GM12873 (cell line): ENCODE results near the gene C1orf116.

Experiments used
- CTCF ChIP-seq: IDR thresholded peaks from 2 replicates; pipeline ENCODE4 v1.5.1; 2012; ENCODE audit warnings: low read depth, mild to moderate bottlenecking, moderate library complexity, low read length, control low read depth; ENCODE audit not compliant: insufficient read depth; ENCODE audit errors: missing control alignments

Gene C1orf116

GRCh38 chr1:207027206-207027777 lies 5.3 kb downstream of the C1orf116 start:
- no peak for TF ChIP-seq CTCF

GRCh38 chr1:207026104-207026534 lies 6.4 kb downstream of the C1orf116 start:
- TF ChIP-seq CTCF, result no peak

DNA sequence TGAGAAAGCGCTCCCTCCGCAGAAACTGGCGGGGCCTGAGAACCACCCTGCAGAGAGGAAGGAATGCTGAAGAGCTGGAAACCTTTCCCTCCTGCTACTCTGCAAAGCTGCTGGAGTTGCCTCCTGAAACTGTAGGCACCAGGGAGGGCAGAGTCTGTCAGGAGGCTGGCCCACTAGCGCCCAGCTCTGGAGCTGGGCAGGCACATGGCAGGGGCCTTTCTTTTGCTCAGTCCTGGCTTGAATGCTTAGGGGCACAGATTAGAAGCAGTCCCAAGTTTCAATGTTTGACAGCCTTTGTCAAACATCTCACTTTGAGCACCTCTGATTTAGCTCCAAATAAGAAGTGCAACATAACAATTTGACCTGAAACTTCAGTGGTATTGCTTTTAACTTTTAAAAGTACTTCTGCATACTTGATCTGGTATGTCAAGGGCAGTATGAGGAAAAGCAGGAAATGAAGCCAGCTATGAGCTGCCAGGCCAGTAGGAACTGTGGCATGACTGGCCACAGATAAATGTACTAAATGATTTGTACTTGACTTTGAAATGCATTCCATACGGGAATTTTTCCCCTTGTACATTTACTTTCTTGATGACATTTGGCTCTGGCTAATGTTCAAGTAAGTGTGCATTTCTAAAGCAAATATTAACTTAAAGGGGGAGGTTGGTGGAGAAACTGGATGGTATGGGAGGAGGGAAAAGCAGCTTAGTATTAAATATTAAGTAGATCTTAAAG lies 7.2 kb downstream of the C1orf116 start:
- TF ChIP-seq CTCF, result no peak

DNA sequence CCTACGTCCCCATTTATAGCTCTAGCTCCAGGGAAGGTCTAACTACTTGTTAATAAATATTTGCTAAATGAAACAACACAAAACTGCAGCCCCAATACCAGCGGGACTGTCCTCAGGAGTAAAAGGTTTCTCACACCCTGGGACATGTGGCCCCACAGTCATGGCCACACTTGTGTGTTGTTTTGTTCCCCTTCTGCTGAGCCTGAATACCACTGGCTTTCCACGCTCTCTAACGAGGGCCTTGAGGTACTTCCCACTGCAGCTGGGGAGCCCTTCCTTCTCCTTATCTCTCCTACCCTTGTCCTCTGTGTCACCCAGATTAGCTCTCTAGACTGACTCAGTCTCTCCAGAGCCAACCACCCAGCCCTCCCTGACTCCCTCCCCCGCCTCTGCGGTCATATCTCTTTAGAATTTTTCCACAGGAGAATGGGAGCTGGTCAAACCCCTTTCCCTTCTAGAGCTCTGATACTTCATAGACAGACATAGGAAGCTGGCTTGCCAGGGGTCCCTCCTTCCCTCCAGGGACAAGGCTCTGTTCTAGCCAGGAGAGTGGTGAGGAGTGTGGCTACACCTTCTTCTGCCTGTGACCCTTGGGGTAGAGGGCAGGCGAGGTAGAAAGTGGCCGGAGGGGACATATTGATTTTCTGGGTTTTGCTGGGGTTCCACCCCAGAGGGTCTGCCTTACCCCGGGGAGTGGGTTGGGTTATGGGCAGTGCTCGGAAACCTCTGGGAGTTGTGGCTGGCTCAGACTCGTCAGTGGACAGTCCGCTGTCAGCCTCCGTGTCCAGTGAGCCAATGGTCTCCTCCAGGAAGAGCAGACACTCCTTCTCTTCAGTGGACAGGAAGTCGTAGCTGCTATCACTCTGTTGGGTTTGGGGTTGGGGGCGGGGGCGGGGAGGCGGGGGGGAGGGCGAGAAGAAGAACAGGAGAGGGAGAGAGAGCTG lies 8.1 kb downstream of the C1orf116 start:
- no peak for TF ChIP-seq CTCF

DNA sequence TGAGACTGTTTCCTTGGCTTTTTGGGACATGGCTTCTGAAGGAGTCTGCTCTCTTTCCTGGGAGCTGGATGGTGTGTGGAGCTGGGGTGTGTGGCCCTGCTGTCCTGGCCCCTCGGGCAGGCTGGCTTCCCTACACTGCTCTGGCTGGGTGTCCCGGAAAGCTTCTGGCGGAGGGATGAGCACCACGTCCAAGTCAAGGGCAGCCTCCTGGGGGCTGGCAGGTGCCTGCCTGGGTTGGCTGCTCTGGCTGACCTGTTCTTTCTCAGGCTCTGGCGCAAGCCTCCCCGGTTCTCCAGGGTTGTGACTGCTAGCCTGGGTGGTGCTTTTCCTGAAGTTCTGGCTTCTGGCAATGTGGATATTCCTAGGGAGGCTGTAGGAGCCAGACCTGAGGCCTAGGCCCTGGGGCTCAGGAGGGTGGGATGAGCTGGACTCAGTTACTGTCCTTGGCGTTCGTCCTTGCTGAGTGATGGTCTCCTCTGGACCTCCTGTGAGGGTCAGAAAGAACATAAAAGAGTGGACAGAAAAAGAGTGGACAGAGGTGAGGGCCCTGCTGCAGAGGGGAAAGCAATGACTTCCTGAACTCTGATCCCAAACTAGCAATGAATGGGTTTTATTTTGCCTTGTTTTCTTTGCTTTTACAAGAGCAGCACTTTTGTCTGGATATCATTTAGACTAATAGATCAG lies 9.4 kb downstream of the C1orf116 start:
- TF ChIP-seq CTCF, result no peak

DNA sequence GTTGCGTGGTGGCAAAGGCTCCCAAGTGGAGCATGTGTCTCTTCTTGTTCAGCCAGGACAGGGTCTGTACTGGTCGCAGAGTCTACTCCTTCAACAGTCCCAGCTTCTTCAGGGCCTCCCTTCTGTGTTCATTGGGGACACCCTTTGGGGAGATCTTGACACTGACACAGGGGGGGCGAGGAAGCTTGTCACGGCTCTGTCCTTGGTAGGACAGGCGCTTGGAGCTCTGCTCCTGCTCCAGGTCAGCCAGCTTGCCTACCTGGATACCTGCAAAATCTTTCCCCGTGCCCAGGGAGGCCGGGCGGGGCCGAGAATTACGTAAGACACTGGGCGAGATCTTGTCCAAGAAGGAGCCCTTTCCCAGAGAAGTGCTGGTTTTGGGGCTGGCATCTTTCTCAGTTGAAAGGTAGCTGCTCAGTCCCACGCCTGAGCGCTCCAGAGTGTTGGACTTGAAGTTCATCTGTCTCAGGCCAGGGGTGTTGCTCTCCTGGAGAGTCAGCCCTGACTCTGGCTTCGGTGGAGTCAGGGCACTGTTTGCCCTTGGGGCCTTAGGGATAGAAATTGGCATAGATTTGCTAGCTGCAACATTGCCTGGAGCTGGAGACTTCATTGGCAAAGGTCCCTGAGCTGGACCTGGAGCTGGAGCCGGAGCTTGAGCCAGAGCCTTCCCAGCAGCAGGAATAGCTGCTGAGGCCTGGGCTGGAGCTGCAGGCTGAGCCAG lies 10.5 kb downstream of the C1orf116 start:
- no peak for TF ChIP-seq CTCF
